IMR-90 (cell line): ENCODE data around the gene MYNN. TPM values are rescaled to one million over a fixed set of nuclear protein-coding genes. Genes with fewer than 3 reads are reported as not detected.

Source experiments
- ATAC-seq: fragments of 200-7000 bp; cut with Tn5 transposase; 2 replicates; pipeline ENCODE4 v1.9.1; 2020; ENCODE audit warnings: low read depth, mild to moderate bottlenecking, moderate library complexity
- BruUV-seq: library from RNA; stranded (reverse); fragments of 400-500 nt; replicated peaks from 2 replicates; lab custom pipeline; 2021; lab: Mats Ljungman, UMichigan
- CTCF ChIA-PET: fragments of 300-600 bp; formaldehyde crosslinking; extraction: SDS; loops from one replicate; lab custom pipeline; 2021; ENCODE audit warnings: antibody characterized with exemption; lab: Yijun Ruan, JAX
- POLR2A ChIA-PET: fragments of 300-600 bp; sonication (Branson Sonifier 250); formaldehyde crosslinking; loops from one replicate; lab custom pipeline; 2022; ENCODE audit warnings: antibody characterized with exemption; ENCODE audit not compliant: unreplicated experiment; lab: Charles Lee
- DNase-seq: peaks from one replicate; pipeline ENCODE4 v3.0.0; 2013
- H2AFZ ChIP-seq: replicated peaks from 2 replicates; pipeline ENCODE3; 2013; ENCODE audit warnings: low read length, mild to moderate bottlenecking; ENCODE audit not compliant: poor library complexity
- H2AK5ac ChIP-seq: 2 replicates; pipeline ENCODE4 v1.6.1; 2013; ENCODE audit warnings: low read depth, low read length, inconsistent platforms
- H2AK9ac ChIP-seq: replicated peaks from 2 replicates; pipeline ENCODE3; 2013; ENCODE audit warnings: mild to moderate bottlenecking, low read depth, low read length, moderate library complexity; ENCODE audit not compliant: poor library complexity
- H2BK120ac ChIP-seq: 2 replicates; pipeline ENCODE4 v1.6.1; 2013; ENCODE audit warnings: low read depth, low read length, inconsistent platforms
- H2BK15ac ChIP-seq: 3 replicates; pipeline ENCODE4 v1.6.1; 2013; ENCODE audit warnings: low read depth, low read length, inconsistent platforms
- H2BK20ac ChIP-seq: 2 replicates; pipeline ENCODE4 v1.6.1; 2013; ENCODE audit warnings: low read depth, mild to moderate bottlenecking, inconsistent platforms, low read length, moderate library complexity
- H2BK5ac ChIP-seq: 2 replicates; pipeline ENCODE4 v1.6.1; 2013; ENCODE audit warnings: mild to moderate bottlenecking, low read depth, low read length, inconsistent platforms; ENCODE audit not compliant: poor library complexity, severe bottlenecking
- H3K14ac ChIP-seq: replicated peaks from 2 replicates; pipeline ENCODE4 v1.6.1; 2013; ENCODE audit warnings: low read depth, low read length, inconsistent platforms
- H3K18ac ChIP-seq: 2 replicates; pipeline ENCODE4 v1.6.1; 2013; ENCODE audit warnings: low read depth, low read length, control low read depth
- H3K23ac ChIP-seq: 2 replicates; pipeline ENCODE4 v1.6.1; 2013; ENCODE audit warnings: low read depth, low read length, inconsistent platforms
- H3K27ac ChIP-seq: 2 replicates; pipeline ENCODE4 v1.5.1; 2013; ENCODE audit warnings: mild to moderate bottlenecking, control low read depth, low read length; ENCODE audit not compliant: insufficient read depth
- H3K27me3 ChIP-seq: 2 replicates; pipeline ENCODE4 v1.6.1; 2013; ENCODE audit warnings: low read length; ENCODE audit not compliant: control insufficient read depth, insufficient read depth
- H3K36me3 ChIP-seq: 2 replicates; pipeline ENCODE4 v1.6.1; 2013; ENCODE audit warnings: low read length, mixed read lengths; ENCODE audit not compliant: control insufficient read depth, insufficient read depth
- H3K4ac ChIP-seq: 2 replicates; pipeline ENCODE4 v1.6.1; 2013; ENCODE audit warnings: low read depth, low read length, inconsistent platforms
- H3K4me1 ChIP-seq: 2 replicates; pipeline ENCODE4 v1.6.1; 2013; ENCODE audit warnings: low read length, mixed read lengths; ENCODE audit not compliant: control insufficient read depth, insufficient read depth
- H3K4me2 ChIP-seq: 2 replicates; pipeline ENCODE4 v1.6.1; 2013; ENCODE audit warnings: low read depth, mild to moderate bottlenecking, control low read depth, low read length, moderate library complexity
- H3K4me3 ChIP-seq: 2 replicates; pipeline ENCODE4 v1.5.1; 2013; ENCODE audit warnings: low read depth, mild to moderate bottlenecking, control low read depth, low read length, moderate library complexity; ENCODE audit not compliant: insufficient read depth
- H3K56ac ChIP-seq: 2 replicates; pipeline ENCODE4 v1.6.1; 2013; ENCODE audit warnings: low read length, inconsistent platforms; ENCODE audit not compliant: insufficient read depth; ENCODE audit errors: extremely low read depth
- H3K79me1 ChIP-seq, 2 experiments: 2 replicates each; pipeline ENCODE4 v1.6.1; 2013; ENCODE audit warnings: low read length in 2 of 2, inconsistent platforms in 1 of 2, low read depth in 1 of 2
- H3K9ac ChIP-seq: 2 replicates; pipeline ENCODE4 v1.6.1; 2013; ENCODE audit warnings: low read depth, low read length, control low read depth
- H3K9me1 ChIP-seq: 2 replicates; pipeline ENCODE4 v1.6.1; 2013; ENCODE audit warnings: low read length, inconsistent platforms; ENCODE audit not compliant: insufficient read depth
- H3K9me3 ChIP-seq: 2 replicates; pipeline ENCODE4 v1.6.1; 2013; ENCODE audit warnings: low read length; ENCODE audit not compliant: control insufficient read depth, insufficient read depth
- H4K20me1 ChIP-seq: 2 replicates; pipeline ENCODE4 v1.6.1; 2013; ENCODE audit warnings: low read length, inconsistent platforms; ENCODE audit not compliant: insufficient read depth
- H4K5ac ChIP-seq: 2 replicates; pipeline ENCODE4 v1.6.1; 2013; ENCODE audit warnings: mild to moderate bottlenecking, low read depth, low read length, control low read depth
- H4K8ac ChIP-seq, 2 experiments: 2 replicates each; pipeline ENCODE4 v1.6.1; 2013; ENCODE audit warnings: low read depth in 2 of 2, low read length in 2 of 2, control low read depth in 1 of 2, inconsistent platforms in 1 of 2
- H4K91ac ChIP-seq: 2 replicates; pipeline ENCODE4 v1.6.1; 2013; ENCODE audit warnings: low read depth, low read length, inconsistent platforms; ENCODE audit not compliant: insufficient read depth
- WGBS, 2 experiments: methylation state at CpG; one replicate each; pipeline versions ENCODE4 v1.1.5 to v1.1.7; 2013; ENCODE audit warnings: missing lambda C conversion rate in 2 of 2; ENCODE audit not compliant: insufficient read length in 1 of 2; ENCODE audit errors: extremely low coverage in 2 of 2; 5-methylcytosine and 5-hydroxymethylcytosine counted together
- dilution Hi-C: fragments of 300-500 bp; cut with HindIII; formaldehyde crosslinking; loops from one replicate; pipeline ENCODE4 v1.14.3; 2018; ENCODE audit warnings: low sequenced_read_pairs; ENCODE audit not compliant: unreplicated experiment
- in situ Hi-C: fragments of 300-500 bp; cut with MboI; formaldehyde crosslinking; loops from 3 replicates; pipeline ENCODE4 v1.14.3; 2019; ENCODE audit warnings: low sequenced_read_pairs, inconsistent platforms, mixed read lengths
- intact Hi-C: fragments of 100-400 bp; cut with micrococcal nuclease; formaldehyde crosslinking; loops from 2 replicates; pipeline ENCODE4 v1.10.0; 2022
- polyA plus RNA-seq, 3 experiments: library from polyadenylated mRNA; depleted of rRNA; stranded (reverse); fragments of >200 nt; gene quantifications; 2 replicates each; pipeline ENCODE4 v1.2.3, GENCODE V29; 2012; ENCODE audit warnings: low replicate concordance in 1 of 3
- total RNA-seq: library from RNA; depleted of rRNA; stranded (reverse); fragments of >200 nt; gene quantifications from 2 replicates; pipeline ENCODE4 v1.2.3, GENCODE V29; 2012
- TF ChIP-seq, protein P1 (sequence below): fragments of 150-350 bp; IDR thresholded peaks from 2 replicates; pipeline ENCODE4 v1.6.1; 2017; ENCODE audit warnings: mild to moderate bottlenecking, antibody characterized with exemption, low read length, low read depth

Gene MYNN
- total and polyA plus RNA-seq, 2 of the 4 experiments (the other 2 are of a cell fraction) = 11.8 to 26.9 TPM

DNA sequence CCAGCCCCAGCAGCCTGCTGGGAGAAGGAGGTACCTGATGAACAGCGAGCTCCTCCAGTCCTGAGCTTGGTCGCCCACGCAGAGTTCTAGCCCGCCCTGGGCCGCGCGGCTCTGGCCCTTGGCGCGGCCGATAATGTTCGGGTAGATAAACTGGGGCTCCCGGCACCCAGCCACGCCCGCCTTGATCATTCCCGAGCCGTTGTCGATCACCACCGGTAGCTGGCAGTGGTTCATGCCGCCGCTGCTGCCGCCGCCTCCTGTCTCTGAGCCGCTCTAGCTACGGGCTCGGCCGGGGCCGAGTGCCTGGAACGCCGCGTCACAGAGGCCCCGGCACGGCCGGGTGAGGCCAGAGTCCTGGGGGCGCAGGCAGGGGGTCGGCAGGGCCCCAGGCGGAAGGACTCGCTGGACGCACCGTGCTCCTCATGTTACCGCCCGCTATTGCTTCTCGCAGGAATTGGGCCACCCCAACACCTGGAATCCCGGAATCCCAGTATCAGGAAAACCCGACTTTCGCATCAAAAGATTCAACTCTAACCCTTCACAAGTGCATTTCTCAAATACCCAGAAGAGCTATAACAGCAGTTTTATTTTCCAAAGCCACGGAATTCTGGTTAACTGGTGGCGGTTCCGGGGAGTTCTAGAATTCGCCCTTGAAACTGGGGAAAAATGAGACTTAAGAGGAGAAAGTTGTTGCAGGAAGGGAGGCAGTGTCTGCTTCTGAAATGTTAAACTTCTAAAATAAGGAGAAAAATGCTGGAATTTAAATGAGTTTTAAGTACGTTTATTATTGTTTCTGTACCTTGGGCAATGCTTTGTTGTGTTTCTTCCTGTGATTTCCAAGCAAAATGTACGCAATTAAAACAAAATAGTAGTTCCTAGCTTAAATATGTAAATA is 3.7 kb upstream of the MYNN start, which contains the start of gene ACTRT3:
TSS of gene ACTRT3 (minus strand) at position 275 of the 895 bp plus-strand sequence. CDS start at position 234, 41 bp downstream.
- peak within 1 kb of the TSS; percentile 36 for H4K91ac ChIP-seq
- DNase-seq (peak; percentile 43), ATAC-seq (peak; percentile 8)
- peak within 1 kb of the TSS; percentile 54 for H3K56ac ChIP-seq
- BruUV-seq = no TSS peak
- peak within 1 kb of the TSS; percentile 47 for H2BK120ac ChIP-seq
- in situ Hi-C loops = loop anchor here (25.0 kb wide), 1 partner anchor 1682 kb away; the partner anchor contains the start of gene GOLIM4
- dilution Hi-C loops = no loop called here
- peak within 1 kb of the TSS; percentile 57 for H3K4me3 ChIP-seq
- POLR2A ChIA-PET = interaction anchor here (0.6 kb wide), 1 partner anchor 48 kb away, joined by 19 read pairs; no protein-coding TSS in a partner anchor
- no peak within 1 kb of the TSS for H2AK5ac ChIP-seq
- peak within 1 kb of the TSS; percentile 66 for H3K27ac ChIP-seq
- peak within 1 kb of the TSS; percentile 41 for H3K23ac ChIP-seq
- H2BK20ac ChIP-seq = peak within 1 kb of the TSS; percentile 13; the same call in 1 of the 2 replicates
- peak within 1 kb of the TSS; percentile 60 for H3K4ac ChIP-seq
- H3K9me3 ChIP-seq = no peaks in the 10 kb centered on the region
- H3K14ac ChIP-seq = peak within 1 kb of the TSS; percentile 50; the same call in 1 of the 2 replicates
- no peaks in the 10 kb centered on the region for H3K36me3 ChIP-seq
- peak within 1 kb of the TSS; percentile 94 for H3K4me2 ChIP-seq
- H3K79me1 ChIP-seq = peaks cover 5 to 9% of the 10 kb centered on the region in 2 experiments; a peak in 3 of 4 replicates
- 3% methylated on average over 22 of the region's 51 CpGs; no CpG with 5 or more reads in 1 of the 2 experiments for WGBS, 2 experiments
- CTCF ChIA-PET = interaction anchor here (0.6 kb wide), 2 partner anchors 587 to 1734 kb away, joined by 3 to 5 read pairs; no protein-coding TSS in a partner anchor
- TF ChIP-seq, protein P1, sequence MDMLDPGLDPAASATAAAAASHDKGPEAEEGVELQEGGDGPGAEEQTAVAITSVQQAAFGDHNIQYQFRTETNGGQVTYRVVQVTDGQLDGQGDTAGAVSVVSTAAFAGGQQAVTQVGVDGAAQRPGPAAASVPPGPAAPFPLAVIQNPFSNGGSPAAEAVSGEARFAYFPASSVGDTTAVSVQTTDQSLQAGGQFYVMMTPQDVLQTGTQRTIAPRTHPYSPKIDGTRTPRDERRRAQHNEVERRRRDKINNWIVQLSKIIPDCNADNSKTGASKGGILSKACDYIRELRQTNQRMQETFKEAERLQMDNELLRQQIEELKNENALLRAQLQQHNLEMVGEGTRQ = no peak
- peak within 1 kb of the TSS; percentile 70 for H2AK9ac ChIP-seq
- peak within 1 kb of the TSS; percentile 22 for H3K18ac ChIP-seq
- intact Hi-C loops = loop anchor here (10.0 kb wide), 1 partner anchor 215 kb away; no protein-coding TSS in a partner anchor
- H2AFZ ChIP-seq = peak within 1 kb of the TSS; percentile 95
- H4K5ac ChIP-seq = peak within 1 kb of the TSS; percentile 47
- no peaks in the 10 kb centered on the region for H3K9me1 ChIP-seq
- H4K8ac ChIP-seq = peak within 1 kb of the TSS; percentile 69 to 87
- H2BK15ac ChIP-seq = no peak within 1 kb of the TSS
- peak within 1 kb of the TSS; percentile 28 for H2BK5ac ChIP-seq
- no peaks in the 10 kb centered on the region for H3K4me1 ChIP-seq
- H3K27me3 ChIP-seq = no peaks in the 10 kb centered on the region
- no peaks in the 10 kb centered on the region for H4K20me1 ChIP-seq
- peak within 1 kb of the TSS; percentile 80 for H3K9ac ChIP-seq
